Ectodermal cell (in vitro differentiated cells): ENCODE data around the gene CABYR.

Source experiments
- H3K27ac ChIP-seq: 2 replicates; pipeline ENCODE4 v1.7.0; 2013; ENCODE audit warnings: mild to moderate bottlenecking, low read depth, low read length; ENCODE audit not compliant: insufficient read depth, poor library complexity, severe bottlenecking
- H3K27me3 ChIP-seq: 2 replicates; pipeline ENCODE4 v1.7.0; 2013; ENCODE audit warnings: mild to moderate bottlenecking, low read length; ENCODE audit not compliant: insufficient read depth, control insufficient read depth, poor library complexity, severe bottlenecking
- H3K36me3 ChIP-seq: one replicate; pipeline ENCODE4 v1.7.0; 2013; ENCODE audit warnings: low read length; ENCODE audit not compliant: control insufficient read depth, insufficient read depth
- H3K4me1 ChIP-seq: one replicate; pipeline ENCODE4 v1.7.0; 2013; ENCODE audit warnings: low read length; ENCODE audit not compliant: control insufficient read depth, insufficient read depth
- H3K4me3 ChIP-seq: 2 replicates; pipeline ENCODE4 v1.7.0; 2013; ENCODE audit warnings: low read depth, low read length, control low read depth; ENCODE audit not compliant: insufficient read depth
- H3K9me3 ChIP-seq: 2 replicates; pipeline ENCODE4 v1.7.0; 2013; ENCODE audit warnings: mild to moderate bottlenecking, low read length, moderate library complexity; ENCODE audit not compliant: control insufficient read depth
- WGBS, 2 experiments: methylation state at CpG; one replicate each; pipeline ENCODE4 v1.1.7; 2013; ENCODE audit warnings: missing lambda C conversion rate in 2 of 2; 5-methylcytosine and 5-hydroxymethylcytosine counted together

The CABYR gene

DNA sequence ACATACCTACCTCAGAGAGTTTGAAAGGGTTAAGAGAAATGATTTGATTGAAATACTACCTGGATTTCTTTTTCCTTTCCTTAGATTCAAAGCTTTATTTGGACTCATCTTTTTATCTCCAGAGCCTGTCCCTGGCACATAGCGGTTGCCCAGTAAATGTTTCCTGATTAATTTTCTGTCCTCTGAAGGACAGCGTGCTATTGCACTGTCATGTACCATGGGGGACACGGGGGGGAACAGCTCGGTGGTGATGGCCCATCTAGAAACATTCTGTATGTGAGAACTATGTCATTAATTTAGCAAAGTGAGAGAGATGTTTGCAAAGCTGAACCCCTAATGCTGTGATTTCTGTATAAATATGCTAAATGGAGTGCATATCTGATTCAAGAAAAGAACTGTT is 26.4 kb upstream of the CABYR start:
- H3K27ac ChIP-seq: no peak overlapping the region
- H3K36me3 ChIP-seq: no peaks in the 10 kb centered on the region
- no peak overlapping the region for H3K4me3 ChIP-seq
- H3K9me3 ChIP-seq: no peaks in the 10 kb centered on the region
- H3K4me1 ChIP-seq: no peaks in the 10 kb centered on the region
- H3K27me3 ChIP-seq: no peaks in the 10 kb centered on the region
- WGBS, 2 experiments: 96 to 97% methylated on average over 4 of the region's 4 CpGs

DNA sequence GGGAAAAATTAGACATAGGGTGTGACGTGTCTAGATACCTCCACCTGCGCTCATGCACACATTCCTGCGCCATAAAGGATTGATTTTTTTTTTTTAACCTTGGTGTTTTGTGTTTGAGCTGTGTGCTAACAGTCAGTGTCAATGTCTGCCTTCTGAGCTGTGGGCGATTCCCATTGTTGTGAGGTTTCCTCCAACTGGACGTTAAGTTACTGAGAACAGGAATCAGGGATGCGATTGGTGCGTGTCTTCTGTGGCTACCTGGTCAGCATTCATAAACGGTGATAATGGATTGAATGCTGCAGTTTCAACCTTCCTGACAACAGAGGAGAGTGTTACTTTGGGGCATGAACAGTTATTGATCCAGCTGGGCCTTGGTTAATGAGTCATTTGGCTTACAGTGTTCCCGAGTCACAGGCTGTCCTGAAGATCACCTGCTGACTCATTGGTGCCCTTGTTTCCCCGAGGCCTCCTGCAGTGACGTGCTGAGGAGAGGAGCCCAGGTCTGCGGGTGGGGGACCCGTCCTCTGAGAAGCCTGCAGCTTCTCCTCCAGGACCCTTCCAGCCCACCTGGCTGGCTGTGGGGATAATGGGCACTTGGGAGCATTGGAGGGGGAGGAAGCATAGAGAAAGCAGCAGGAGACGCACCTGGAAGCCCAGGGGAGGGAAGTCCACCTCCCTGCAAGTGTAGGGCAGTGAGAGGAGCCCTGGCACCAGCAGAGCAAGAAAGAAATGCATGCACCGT is 25.8 kb upstream of the CABYR start:
- H3K27ac ChIP-seq: no peak overlapping the region
- no peaks in the 10 kb centered on the region for H3K9me3 ChIP-seq
- H3K4me3 ChIP-seq: no peak overlapping the region
- H3K36me3 ChIP-seq: no peaks in the 10 kb centered on the region
- WGBS, 2 experiments: 75 to 81% methylated on average over 15 of the region's 15 CpGs
- no peaks in the 10 kb centered on the region for H3K27me3 ChIP-seq
- no peaks in the 10 kb centered on the region for H3K4me1 ChIP-seq

- WGBS, 2 experiments: 92 to 95% methylated on average over 4 of the region's 4 CpGs
- Histone ChIP-seq H3K36me3 (no peaks in the 10 kb centered on the region), H3K9me3 (no peaks in the 10 kb centered on the region), H3K4me1 (no peaks in the 10 kb centered on the region), H3K4me3 (no peak overlapping the region), H3K27me3 (no peaks in the 10 kb centered on the region), H3K27ac (no peak overlapping the region)
Measured at GRCh38 chr18:24114924-24115549, 23.8 kb upstream of the CABYR start.

DNA sequence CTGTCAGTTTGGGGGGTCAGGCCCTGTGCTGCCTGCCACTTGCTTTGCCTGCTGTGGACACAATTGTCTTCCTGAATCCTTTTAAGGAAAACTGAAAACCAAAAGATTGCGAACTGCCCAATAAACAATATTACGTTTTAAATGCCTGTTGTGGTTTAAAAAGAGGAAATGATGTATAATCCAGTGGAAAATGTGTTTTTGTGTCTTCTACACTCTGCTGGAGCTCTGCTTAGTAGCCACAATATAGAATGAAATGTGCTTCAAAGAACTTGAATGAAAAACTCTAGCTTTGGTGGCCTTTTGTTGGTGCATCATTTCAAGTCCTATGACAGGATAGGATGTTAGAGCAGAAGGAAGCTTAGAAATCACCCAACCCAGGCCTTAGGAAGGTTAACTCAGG is 23.2 kb upstream of the CABYR start:
- no peak overlapping the region for H3K4me3 ChIP-seq
- no peaks in the 10 kb centered on the region for H3K9me3 ChIP-seq
- H3K4me1 ChIP-seq: no peaks in the 10 kb centered on the region
- no peaks in the 10 kb centered on the region for H3K36me3 ChIP-seq
- H3K27me3 ChIP-seq: no peaks in the 10 kb centered on the region
- 97 to 98% methylated on average over 2 of the region's 2 CpGs for WGBS, 2 experiments
- H3K27ac ChIP-seq: no peak overlapping the region

DNA sequence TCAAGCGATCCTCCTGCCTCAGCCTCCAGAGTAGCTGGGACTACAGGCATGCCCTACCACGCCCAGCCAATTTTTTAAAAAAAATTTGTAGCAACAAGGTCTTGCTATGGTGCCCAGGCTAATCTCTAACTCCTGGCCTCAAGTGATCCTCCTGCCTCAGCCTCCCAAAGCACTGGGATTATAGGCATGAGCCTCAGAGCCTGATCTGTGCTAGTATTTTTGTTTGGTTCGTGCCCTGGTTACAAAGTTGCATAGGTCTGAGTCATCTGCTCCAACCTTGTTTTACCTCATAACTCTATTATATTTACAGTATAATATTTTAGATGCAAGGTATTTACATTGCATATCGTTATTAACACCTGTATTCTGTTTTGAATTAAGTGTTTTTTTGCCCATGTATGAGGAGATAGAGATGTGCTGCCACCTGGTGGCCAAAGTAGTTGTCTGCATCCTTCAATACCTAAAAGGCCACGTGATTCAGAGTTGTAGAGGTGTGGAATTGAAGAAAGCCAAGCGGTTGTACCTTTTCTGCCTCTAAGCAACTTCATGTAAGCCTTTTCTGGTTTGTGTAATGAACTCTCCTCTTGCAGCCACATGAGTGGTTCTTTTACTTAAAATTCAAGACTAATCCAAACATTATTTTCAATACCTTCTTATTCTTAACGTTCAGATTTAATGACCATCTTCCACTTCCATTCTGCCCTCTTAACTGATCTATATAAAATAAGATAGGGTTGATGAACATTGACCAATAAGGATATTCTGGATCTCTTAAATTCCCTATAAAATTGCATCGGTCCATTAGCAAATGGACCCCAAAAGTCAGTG is 19.9 kb upstream of the CABYR start:
- 71 to 72% methylated on average over 6 to 8 of the region's 8 CpGs for WGBS, 2 experiments

GRCh38 chr18:24120676-24121075 is 18.2 kb upstream of the CABYR start:
- WGBS, 2 experiments: 91 to 100% methylated on average over 3 to 4 of the region's 4 CpGs
- Histone ChIP-seq H3K27ac (no peak overlapping the region), H3K4me3 (no peak overlapping the region), H3K36me3 (no peaks in the 10 kb centered on the region), H3K27me3 (no peaks in the 10 kb centered on the region), H3K4me1 (no peaks in the 10 kb centered on the region), H3K9me3 (no peaks in the 10 kb centered on the region)

More for the DNA sequence above, 19.9 kb upstream of the CABYR start:
- Histone ChIP-seq H3K36me3 (no peaks in the 10 kb centered on the region), H3K9me3 (no peaks in the 10 kb centered on the region), H3K27me3 (no peaks in the 10 kb centered on the region), H3K4me1 (no peaks in the 10 kb centered on the region), H3K27ac (no peak overlapping the region), H3K4me3 (no peak overlapping the region)

GRCh38 chr18:24121625-24122024 is 17.2 kb upstream of the CABYR start:
- Histone ChIP-seq H3K27ac (no peak overlapping the region), H3K4me3 (no peak overlapping the region), H3K36me3 (no peaks in the 10 kb centered on the region), H3K27me3 (no peaks in the 10 kb centered on the region), H3K9me3 (no peaks in the 10 kb centered on the region), H3K4me1 (no peaks in the 10 kb centered on the region)
- WGBS, 2 experiments: 89 to 97% methylated on average over 2 of the region's 2 CpGs

DNA sequence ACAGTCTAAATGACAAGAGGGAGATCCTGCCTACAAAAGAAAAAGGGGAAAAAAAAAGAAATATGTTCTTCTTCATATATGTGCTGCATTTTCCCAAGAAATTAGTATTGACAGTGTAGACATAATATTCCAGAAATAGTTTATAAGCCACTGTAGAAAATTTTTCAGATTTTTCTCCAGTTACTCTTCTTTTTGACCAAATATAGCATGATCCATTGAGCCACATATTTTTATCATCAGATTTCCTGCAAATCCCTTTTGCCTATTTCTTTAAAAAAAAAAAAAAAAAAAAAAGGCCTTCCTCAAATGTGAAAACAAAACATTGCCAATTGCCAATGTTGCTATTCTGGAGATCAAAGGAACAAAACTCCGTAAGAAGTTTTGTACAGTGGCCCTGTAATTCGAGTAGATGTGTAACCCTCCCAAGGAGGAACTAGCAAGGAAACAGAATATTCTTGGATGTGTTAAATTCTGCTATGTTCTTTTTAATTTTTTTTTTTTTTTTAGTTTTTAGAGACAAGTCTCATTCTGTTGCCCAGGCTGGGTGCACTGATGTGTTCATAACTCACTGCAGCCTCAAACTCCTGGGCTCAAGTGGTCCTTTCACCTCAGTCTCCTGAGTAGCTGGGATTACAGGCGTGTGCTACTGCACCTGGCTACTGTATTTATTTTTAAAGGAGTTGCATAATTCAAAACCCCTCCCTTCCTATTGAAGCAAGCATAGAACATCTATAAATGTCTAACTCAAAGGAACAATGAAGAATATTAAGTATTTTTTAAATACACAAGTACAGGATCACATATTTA is 12.5 kb upstream of the CABYR start:
- H3K36me3 ChIP-seq: no peaks in the 10 kb centered on the region

GRCh38 chr18:24127735-24128134 is 11.1 kb upstream of the CABYR start:
- no peak overlapping the region for H3K4me3 ChIP-seq

More for the DNA sequence above, 12.5 kb upstream of the CABYR start:
- Histone ChIP-seq H3K4me1 (no peaks in the 10 kb centered on the region), H3K4me3 (no peak overlapping the region), H3K27ac (no peak overlapping the region), H3K9me3 (no peaks in the 10 kb centered on the region), H3K27me3 (no peaks in the 10 kb centered on the region)
- WGBS, 2 experiments: 87 to 89% methylated on average over 3 of the region's 3 CpGs

More at GRCh38 chr18:24127735-24128134, 11.1 kb upstream of the CABYR start:
- no peaks in the 10 kb centered on the region for H3K4me1 ChIP-seq
- H3K9me3 ChIP-seq: no peaks in the 10 kb centered on the region
- no peaks in the 10 kb centered on the region for H3K36me3 ChIP-seq
- H3K27ac ChIP-seq: no peak overlapping the region
- WGBS, 2 experiments: 75 to 87% methylated on average over 3 of the region's 3 CpGs
- H3K27me3 ChIP-seq: no peaks in the 10 kb centered on the region
